K562 (cell line): ENCODE measurements around the gene UQCR11. TPM values are rescaled to one million over a fixed set of nuclear protein-coding genes. Genes with fewer than 3 reads are reported as not detected.

Experiments used
- ATAC-seq: fragments of 200-7000 bp; cut with Tn5 transposase; 3 replicates; pipeline ENCODE4 v1.9.1; 2020; ENCODE audit warnings: moderate library complexity
- BruUV-seq: library from RNA; stranded (reverse); fragments of 400-500 nt; replicated peaks from 2 replicates; lab custom pipeline; 2021; lab: Mats Ljungman, UMichigan
- CTCF ChIA-PET: fragments of 300-600 bp; formaldehyde crosslinking; extraction: SDS; loops from one replicate; lab custom pipeline; 2021; ENCODE audit warnings: low intra/inter-chr PET ratio; lab: Yijun Ruan, JAX
- POLR2A ChIA-PET: fragments of 300-600, 350-650 bp; sonication (Branson Sonifier 250); formaldehyde crosslinking; extraction: SDS; loops from one replicate; lab custom pipeline; 2021; ENCODE audit warnings: antibody characterized with exemption, inconsistent platforms; lab: Yijun Ruan, JAX
- DNase-seq, 4 experiments: peaks; one replicate each; pipeline versions ENCODE4 v3.0.0 to v3.0.0-alpha.2; 2011 to 2018; ENCODE audit warnings: low spot score in 3 of 4, mixed read lengths in 3 of 4; ENCODE audit errors: extremely low read depth in 1 of 4
- FAIRE-seq: peaks from 2 replicates; lab custom pipeline; 2011; peaks lifted over from hg19 to GRCh38; lab: Jason Lieb, UNC
- H2AFZ ChIP-seq: 2 replicates; pipeline ENCODE4 v1.6.0; 2011; ENCODE audit warnings: low read depth, low read length, control low read depth, inconsistent platforms
- H3K27ac ChIP-seq: fragments of 200-600 bp; 3 replicates; pipeline ENCODE4 v1.8.0; 2011; ENCODE audit warnings: low read depth, mild to moderate bottlenecking, control low read depth, inconsistent platforms, low read length, moderate library complexity, mixed read lengths; ENCODE audit errors: extremely low read depth
- H3K27me3 ChIP-seq, 2 experiments: fragments of 300-600 bp in 1 of 2; 2 replicates in 1 of 2; 3 replicates in 1 of 2; pipeline versions ENCODE4 v1.6.0 to v1.8.0; 2011; ENCODE audit warnings: inconsistent platforms in 2 of 2, low read length in 2 of 2, mild to moderate bottlenecking in 1 of 2, mixed read lengths in 1 of 2, moderate library complexity in 1 of 2; ENCODE audit not compliant: control insufficient read depth in 2 of 2, insufficient read depth in 2 of 2
- H3K36me3 ChIP-seq: fragments of 300-600 bp; 3 replicates; pipeline ENCODE4 v1.8.0; 2011; ENCODE audit warnings: mild to moderate bottlenecking, low read length, inconsistent platforms; ENCODE audit not compliant: control insufficient read depth, insufficient read depth
- H3K4me1 ChIP-seq, 2 experiments: fragments of 200-600 bp in 1 of 2; replicated peaks in 1 of 2; 2 replicates in 1 of 2; 3 replicates in 1 of 2; pipeline versions ENCODE4 v1.5.1 to v1.8.0; 2011; ENCODE audit warnings: inconsistent platforms in 2 of 2, low read length in 2 of 2, mild to moderate bottlenecking in 1 of 2, mixed read lengths in 1 of 2, moderate library complexity in 1 of 2; ENCODE audit not compliant: control insufficient read depth in 2 of 2, insufficient read depth in 2 of 2
- H3K4me2 ChIP-seq: 2 replicates; pipeline ENCODE4 v1.6.1; 2011; ENCODE audit warnings: low read length, control low read depth, inconsistent platforms, mixed read lengths; ENCODE audit not compliant: insufficient read depth
- H3K4me3 ChIP-seq: fragments of 200-600 bp; sonication (generic), shearing (Covaris generic); 2 replicates; pipeline ENCODE4 v1.5.1; 2016; ENCODE audit warnings: control low read depth, inconsistent platforms
- H3K79me2 ChIP-seq: fragments of 200-600 bp; 3 replicates; pipeline ENCODE4 v1.8.0; 2011; ENCODE audit warnings: low read length, inconsistent platforms; ENCODE audit not compliant: control insufficient read depth, insufficient read depth
- H3K9ac ChIP-seq, 2 experiments: 2 replicates each; pipeline versions ENCODE4 v1.6.0 to v1.6.1; 2011; ENCODE audit warnings: low read depth in 2 of 2, low read length in 2 of 2, control low read depth in 1 of 2, inconsistent platforms in 1 of 2, mild to moderate bottlenecking in 1 of 2, mixed read lengths in 1 of 2; ENCODE audit not compliant: insufficient read depth in 1 of 2
- H3K9me1 ChIP-seq: one replicate; pipeline ENCODE4 v1.6.0; 2011; ENCODE audit warnings: inconsistent platforms, mild to moderate bottlenecking, low read length, moderate library complexity; ENCODE audit not compliant: control insufficient read depth, insufficient read depth
- H3K9me3 ChIP-seq: replicated peaks from 2 replicates; pipeline ENCODE4 v1.5.1; 2011; ENCODE audit warnings: low read depth, low read length, inconsistent platforms; ENCODE audit not compliant: control insufficient read depth, insufficient read depth
- H4K20me1 ChIP-seq: replicated peaks from 2 replicates; pipeline ENCODE4 v1.6.1; 2011; ENCODE audit warnings: low read length, inconsistent platforms, mixed read lengths; ENCODE audit not compliant: control insufficient read depth, insufficient read depth
- GABPA ChIP-seq: fragments of 200-800 bp; sonication (Bioruptor generic); conservative IDR thresholded peaks from 2 replicates; pipeline ENCODE4 v1.6.1; 2016; ENCODE audit warnings: low read depth, missing genetic modification characterization, missing compliant biosample characterization
- HSF4 ChIP-seq: fragments of 250-450 bp; sonication (Bioruptor Pico); IDR thresholded peaks from 2 replicates; pipeline ENCODE4 v2.1.2; 2022; ENCODE audit warnings: mild to moderate bottlenecking, moderate library complexity, borderline replicate concordance
- MCM2 ChIP-seq: fragments of 450-650 bp; IDR thresholded peaks from 2 replicates; pipeline ENCODE4 v1.6.1; 2017; ENCODE audit warnings: low read depth, mild to moderate bottlenecking
- MNT ChIP-seq, 2 experiments: fragments of 450-650 bp; conservative IDR thresholded peaks; 2 replicates each; pipeline ENCODE4 v1.6.1; 2017; ENCODE audit warnings: mild to moderate bottlenecking in 2 of 2, moderate library complexity in 2 of 2
- NFE2 ChIP-seq: IDR thresholded peaks from 2 replicates; pipeline ENCODE4 v1.6.1; 2014; ENCODE audit warnings: antibody characterized with exemption, low read depth
- PCBP1 ChIP-seq: fragments of 200-400 bp; formaldehyde crosslinking; IDR thresholded peaks from 2 replicates; pipeline ENCODE4 v1.6.1; 2018; ENCODE audit warnings: mild to moderate bottlenecking, low read depth, low read length; ENCODE audit not compliant: poor library complexity, severe bottlenecking
- POLR2G ChIP-seq: fragments of 200-400 bp; formaldehyde crosslinking; IDR thresholded peaks from 2 replicates; pipeline ENCODE4 v1.6.1; 2017; ENCODE audit warnings: low read depth, mild to moderate bottlenecking, antibody characterized with exemption, low read length, moderate library complexity
- PRDM10 ChIP-seq: fragments of 450-650 bp; IDR thresholded peaks from 2 replicates; pipeline ENCODE4 v1.6.1; 2018; ENCODE audit not compliant: partially characterized antibody
- RBM22 ChIP-seq: fragments of 200-400 bp; formaldehyde crosslinking; IDR thresholded peaks from 2 replicates; pipeline ENCODE4 v1.6.1; 2018; ENCODE audit warnings: low read length, low read depth; ENCODE audit not compliant: poor library complexity, severe bottlenecking
- SAP30 ChIP-seq: fragments of 200-600 bp; sonication (generic); IDR thresholded peaks from 2 replicates; pipeline ENCODE4 v1.6.1; 2012; ENCODE audit warnings: borderline replicate concordance, low read depth, mild to moderate bottlenecking, moderate library complexity, low read length, control low read depth, inconsistent platforms; ENCODE audit not compliant: insufficient read depth, poor library complexity, severe bottlenecking
- SRSF9 ChIP-seq: fragments of 200-400 bp; formaldehyde crosslinking; IDR thresholded peaks from 2 replicates; pipeline ENCODE4 v1.6.1; 2017; ENCODE audit warnings: low read depth, low read length, borderline replicate concordance
- TFAM ChIP-seq: fragments of 250-450 bp; sonication (Bioruptor Pico); conservative IDR thresholded peaks from 2 replicates; pipeline ENCODE4 v1.5.0; 2021; ENCODE audit warnings: mild to moderate bottlenecking, moderate library complexity
- ZNF175 ChIP-seq: fragments of 200-800 bp; sonication (Bioruptor generic); IDR thresholded peaks from 2 replicates; pipeline ENCODE4 v1.6.1; 2016; ENCODE audit warnings: low read depth, mild to moderate bottlenecking, missing genetic modification characterization, missing compliant biosample characterization
- ZNF778 ChIP-seq: fragments of 450-650 bp; formaldehyde crosslinking; IDR thresholded peaks from 2 replicates; pipeline ENCODE4 v1.4.0; 2020; ENCODE audit warnings: mild to moderate bottlenecking, moderate library complexity
- WGBS: fragments of 100-300 bp; shearing (Covaris generic); methylation state at CpG from one replicate; pipeline ENCODE4 v1.1.6; 2016; ENCODE audit warnings: low coverage, mixed read lengths; ENCODE audit not compliant: insufficient coverage; ENCODE audit errors: missing lambda C conversion rate; 5-methylcytosine and 5-hydroxymethylcytosine counted together
- in situ Hi-C: fragments of 300-500 bp; cut with MboI; formaldehyde crosslinking; loops from 4 replicates; pipeline ENCODE4 v1.15.0; 2018; ENCODE audit warnings: inconsistent platforms, mixed read lengths
- intact Hi-C: fragments of 100-400 bp; cut with micrococcal nuclease; formaldehyde crosslinking; loops from 2 replicates; pipeline ENCODE4 v1.14.2; 2022
- polyA plus RNA-seq, 8 experiments: library from polyadenylated mRNA; depleted of rRNA in 4 of 8; stranded (reverse) in 5 of 8; unstranded in 3 of 8; fragments of >200 nt; fragmentation: Nextera tagmentation in 2 of 8; fragmentation: Illumina TruSeq in 1 of 8; extraction: Ambion mirVana in 2 of 8; extraction: Trizol in 1 of 8; gene quantifications; 2 replicates each; pipeline versions ENCODE4 v1.2.1 to v1.2.3, GENCODE V29; 2011 to 2014; ENCODE audit warnings: inconsistent platforms in 1 of 8, missing spikeins in 1 of 8
- total RNA-seq, 7 experiments: library from RNA; depleted of rRNA in 6 of 7; stranded (reverse); fragments of >200 nt in 6 of 7; fragmentation: Illumina TruSeq in 2 of 7; extraction: Trizol in 2 of 7; gene quantifications; 2 replicates each; pipeline versions ENCODE4 v1.2.1 to v1.2.3, GENCODE V29; 2011 to 2021; ENCODE audit warnings: low replicate concordance in 1 of 7

UQCR11 gene
- total and polyA plus RNA-seq, 9 of the 15 experiments (the other 6 are each of a cell fraction or from before 2014, with no cell fraction given), result 57.6 to 394 (median 259) TPM

- no peaks in the 10 kb centered on the region for H3K27me3 ChIP-seq
- H3K9ac ChIP-seq, result peak overlapping the region in 1 of 2 experiments; percentile 56; a peak in 1 of 4 replicates
- DNase-seq (no peak), ATAC-seq (no peak), FAIRE-seq (no peak)
- no peak overlapping the region for H3K27ac ChIP-seq
- H4K20me1 ChIP-seq, result peaks cover 18% of the 10 kb centered on the region
- ChIA-PET POLR2A (interaction anchor here (0.6 kb wide), 1 partner anchor 739 kb away, joined by 3 read pairs; no protein-coding TSS in a partner anchor), CTCF (no interaction called here)
- no peaks in the 10 kb centered on the region for H3K9me3 ChIP-seq
- 96% methylated on average over 19 of the region's 20 CpGs for WGBS
- peaks cover 57% of the 10 kb centered on the region for H3K79me2 ChIP-seq
- in situ Hi-C loops (no loop called here), intact Hi-C loops (no loop called here)
- H3K4me2 ChIP-seq, result no peak overlapping the region
- BruUV-seq, result no TSS peak
- H2AFZ ChIP-seq, result no peak overlapping the region
- H3K9me1 ChIP-seq, result peaks cover 3% of the 10 kb centered on the region
- H3K4me1 ChIP-seq, result peaks cover 25 to 56% of the 10 kb centered on the region in 2 experiments
- H3K4me3 ChIP-seq, result no peak overlapping the region
- H3K36me3 ChIP-seq, result peaks cover 78% of the 10 kb centered on the region
- TF ChIP-seq HSF4 (no peak), MCM2 (no peak), NFE2 (no peak), TFAM (no peak), SAP30 (no peak), ZNF778 (CRISPR knock-in tag) (no peak), PRDM10 (peak; percentile 32), PCBP1 (no peak), ZNF175 (no peak), POLR2G (peak; percentile 47; the same call in 1 of the 2 replicates), GABPA (tag) (no peak), RBM22 (no peak), MNT (conservative IDR thresholded peaks at IDR 0.05) (no peak), SRSF9 (no peak)
Measured at GRCh38 chr19:1598777-1599459, 6.3 kb downstream of the UQCR11 start.
